ENCODE results near the gene ARID1B. TPM values are rescaled to one million over a fixed set of nuclear protein-coding genes. Genes with fewer than 3 reads are reported as not detected.

ARID1B gene
- total and polyA plus RNA-seq, 10 of the 15 experiments (the other 5 are each of a cell fraction or from before 2014, with no cell fraction given), result 24.7 to 133 (median 54.6) TPM

GRCh38 chr6:156806155-156806554 is 29.0 kb downstream of the ARID1B start (continued):
- no peak for TF ChIP-seq CUX1 (IDR thresholded peaks at IDR 0.05; ENCODE audit: insufficient replicate concordance, low read depth, low read length)
- no peak for TF ChIP-seq ASH2L (IDR thresholded peaks at IDR 0.05; ENCODE audit: borderline replicate concordance, low read depth)
- no peak for TF ChIP-seq NFYA (IDR thresholded peaks at IDR 0.05; ENCODE audit: borderline replicate concordance, low read depth, low read length)
- TF ChIP-seq HCFC1 (IDR thresholded peaks at IDR 0.05; ENCODE audit: low read length), result no peak
- TF ChIP-seq SMAD1 (IDR thresholded peaks at IDR 0.05; ENCODE audit: low read depth, partially characterized antibody), result no peak
- no peak for TF ChIP-seq STAT1 (conservative IDR thresholded peaks at IDR 0.05)
- TF ChIP-seq MTA2 (IDR thresholded peaks at IDR 0.05; ENCODE audit: low read depth), result no peak
- TF ChIP-seq, protein P1, sequence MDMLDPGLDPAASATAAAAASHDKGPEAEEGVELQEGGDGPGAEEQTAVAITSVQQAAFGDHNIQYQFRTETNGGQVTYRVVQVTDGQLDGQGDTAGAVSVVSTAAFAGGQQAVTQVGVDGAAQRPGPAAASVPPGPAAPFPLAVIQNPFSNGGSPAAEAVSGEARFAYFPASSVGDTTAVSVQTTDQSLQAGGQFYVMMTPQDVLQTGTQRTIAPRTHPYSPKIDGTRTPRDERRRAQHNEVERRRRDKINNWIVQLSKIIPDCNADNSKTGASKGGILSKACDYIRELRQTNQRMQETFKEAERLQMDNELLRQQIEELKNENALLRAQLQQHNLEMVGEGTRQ (IDR thresholded peaks at IDR 0.05; ENCODE audit: borderline replicate concordance, low read depth, low read length), result no peak

Data from GM12878 (cell line).